HTERT RPE-1 (cell line): ENCODE results near the gene HYCC1.

ENCODE experiments used
- in situ Hi-C: fragments of 300-500 bp; cut with MboI; formaldehyde crosslinking; loops from 4 replicates; pipeline ENCODE4 v1.14.3; 2020; ENCODE audit warnings: low sequenced_read_pairs

The HYCC1 gene

DNA sequence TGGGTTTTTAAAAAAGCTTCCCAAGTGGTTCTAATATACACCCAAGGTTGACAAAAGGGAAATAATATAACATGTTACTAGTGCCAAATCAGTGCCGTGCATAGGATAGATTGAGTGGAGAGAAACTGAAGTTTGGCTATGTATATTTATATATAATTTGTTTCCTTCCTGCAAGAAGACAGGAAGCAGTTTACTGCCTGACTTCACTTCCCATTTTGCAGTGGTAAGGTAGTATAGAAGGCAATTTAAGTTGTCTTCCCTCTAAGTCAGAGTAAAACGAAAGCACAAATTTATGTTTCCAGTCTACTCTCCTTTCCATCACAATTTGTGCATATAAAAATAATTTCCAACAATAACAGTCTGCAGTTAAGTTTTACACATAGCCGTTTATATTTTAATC lies 3.4 kb upstream of the HYCC1 start:
- in situ Hi-C loops = no loop called here

DNA sequence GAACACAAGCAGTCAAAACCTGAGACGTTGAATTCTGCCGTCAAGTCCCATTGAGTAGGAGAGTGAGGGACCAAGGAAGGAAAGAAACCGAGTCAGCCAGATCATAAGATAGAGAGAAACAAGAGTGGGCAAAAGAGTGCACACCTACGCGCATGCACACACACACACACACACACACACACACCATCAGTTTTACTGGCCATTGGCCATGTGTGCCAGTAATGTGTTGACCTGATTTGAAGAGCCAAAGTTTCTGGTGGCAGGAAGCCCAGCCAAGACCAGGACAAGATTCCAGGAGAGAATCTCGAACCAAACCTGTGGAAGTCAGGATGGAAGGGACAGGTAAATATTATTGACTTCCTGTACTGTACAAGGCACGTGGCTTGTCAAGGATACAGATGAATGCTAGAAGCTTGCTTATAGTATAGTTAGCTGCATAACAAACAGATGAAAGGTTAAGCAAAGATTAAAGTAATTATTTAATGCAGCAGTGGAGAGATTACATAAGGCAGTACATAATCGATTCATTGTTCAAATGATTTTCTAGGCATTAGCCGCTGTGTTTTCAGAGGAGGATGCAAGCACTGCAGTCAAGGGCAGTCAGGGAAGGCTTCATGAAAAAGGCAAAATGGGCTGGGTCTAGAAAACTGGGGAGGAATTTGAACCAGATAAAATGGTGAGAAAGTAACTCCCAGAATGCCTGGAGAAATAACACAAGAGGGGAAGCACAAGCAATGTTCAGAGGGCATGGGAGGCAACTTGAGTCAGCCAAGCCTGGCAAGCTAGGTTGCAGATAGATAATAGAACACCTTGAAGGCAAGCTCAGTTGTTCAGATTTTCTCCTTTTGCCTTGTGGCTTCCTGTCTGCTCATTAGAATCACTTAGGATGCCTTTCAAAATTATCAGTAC lies 2.7 kb upstream of the HYCC1 start:
- in situ Hi-C loops = no loop called here

DNA sequence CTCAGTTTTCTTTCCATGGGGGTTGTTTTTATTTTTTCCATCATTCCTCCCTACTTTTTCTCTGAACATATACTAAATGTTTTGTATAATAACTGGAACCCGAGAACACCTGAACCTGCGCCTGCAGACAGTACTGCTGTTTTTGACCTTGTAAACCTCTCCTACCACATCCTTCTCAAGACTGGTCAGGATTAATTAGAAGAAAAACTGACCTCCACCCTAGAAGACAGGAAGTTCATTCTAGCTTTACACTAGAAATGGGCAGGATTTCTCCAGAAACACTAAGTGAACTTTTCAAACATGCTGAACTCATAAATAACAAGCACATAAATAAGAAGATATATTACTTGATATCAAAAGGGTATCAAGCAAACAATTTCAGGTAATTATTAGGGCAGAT lies 751 bp upstream of the HYCC1 start:
- in situ Hi-C loops = no loop called here

DNA sequence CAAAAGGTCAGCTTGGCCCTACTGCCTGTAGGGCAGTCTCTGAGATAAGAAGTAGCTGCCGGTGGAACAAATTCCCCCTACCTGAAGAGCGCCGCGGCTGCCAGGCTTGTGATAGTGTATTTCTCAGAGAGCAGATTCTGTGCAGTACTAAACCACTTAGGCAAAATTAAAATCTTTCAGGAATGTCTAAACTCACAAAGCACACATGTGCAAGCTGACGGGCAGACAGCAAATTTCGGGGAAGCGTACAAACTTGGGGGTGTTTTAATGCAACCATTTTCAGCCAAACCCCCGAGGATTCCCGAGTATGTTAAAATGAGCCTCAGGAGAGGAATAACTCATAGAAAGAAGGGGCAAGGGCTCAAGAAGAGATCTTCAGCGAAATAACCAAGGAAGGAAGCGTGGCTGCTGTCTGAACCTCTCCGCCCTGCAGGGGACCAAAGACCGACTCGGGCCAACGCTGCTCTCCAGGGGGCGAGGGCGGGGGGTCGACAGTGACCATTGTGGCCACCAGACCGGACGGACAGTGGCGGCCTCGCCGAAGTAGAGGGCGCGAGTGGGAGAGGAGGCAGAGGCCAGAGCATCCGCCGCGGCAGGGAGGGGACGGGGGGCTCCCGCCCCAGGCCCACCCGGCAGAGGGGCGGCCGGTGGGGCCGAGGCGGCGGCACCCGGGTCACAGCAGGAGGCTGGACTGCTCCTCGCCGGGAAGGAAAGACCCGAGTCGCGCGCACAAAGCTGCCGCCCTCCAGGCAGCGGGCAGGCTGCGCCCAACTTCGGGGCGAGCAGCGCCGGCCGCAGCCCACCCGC lies 819 bp downstream of the HYCC1 start:
- in situ Hi-C loops = no loop called here

DNA sequence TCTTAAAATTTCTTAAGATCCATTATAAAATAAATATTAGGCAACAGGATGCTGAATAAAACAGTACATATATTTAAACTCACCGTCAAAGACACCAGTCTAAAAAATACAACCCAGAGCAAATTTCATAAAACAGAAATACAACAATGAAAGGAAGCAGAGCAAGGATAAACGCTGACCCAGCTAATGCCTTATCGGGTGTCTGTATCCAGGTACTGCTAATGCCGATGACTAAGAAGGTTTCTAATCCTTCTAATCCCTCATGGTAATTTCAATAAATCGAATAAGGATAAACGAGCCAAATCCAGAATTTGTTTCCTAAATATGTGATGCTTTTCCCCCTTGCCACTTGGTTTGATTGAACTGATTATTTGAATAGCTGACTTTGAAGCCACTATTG lies 1.7 kb downstream of the HYCC1 start:
- in situ Hi-C loops = no loop called here

DNA sequence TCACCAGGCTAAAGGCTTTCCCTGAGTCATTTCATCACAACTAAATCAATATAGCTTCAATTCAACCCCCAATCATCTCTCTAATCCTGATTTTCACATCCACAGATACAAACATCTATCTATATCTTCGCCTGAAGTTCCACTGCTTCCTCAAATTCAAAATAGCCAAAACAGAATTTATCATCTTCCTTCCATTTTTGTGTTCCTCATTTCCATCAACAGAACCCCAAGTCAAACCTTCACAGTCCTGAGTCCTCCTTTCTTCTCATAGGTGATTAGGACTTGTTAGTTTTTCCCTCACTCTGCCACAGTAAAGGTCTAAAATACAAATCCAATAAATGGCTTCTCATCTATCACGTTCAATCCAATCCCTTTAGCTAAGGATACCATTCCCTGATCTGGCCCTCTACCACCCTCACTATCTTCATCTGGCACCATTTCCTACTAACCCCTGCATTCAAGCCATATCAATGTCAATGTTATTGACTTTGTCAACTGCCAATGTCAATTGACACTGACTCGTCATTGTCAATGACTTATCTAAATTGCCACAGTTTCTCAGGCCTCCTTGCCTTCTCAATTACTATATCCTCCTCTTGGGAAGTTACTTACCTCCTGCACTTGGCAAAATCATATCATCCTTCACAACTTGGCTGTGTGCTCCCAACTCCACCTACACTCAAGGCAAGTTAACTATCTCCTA lies 2.6 kb downstream of the HYCC1 start:
- in situ Hi-C loops = no loop called here

DNA sequence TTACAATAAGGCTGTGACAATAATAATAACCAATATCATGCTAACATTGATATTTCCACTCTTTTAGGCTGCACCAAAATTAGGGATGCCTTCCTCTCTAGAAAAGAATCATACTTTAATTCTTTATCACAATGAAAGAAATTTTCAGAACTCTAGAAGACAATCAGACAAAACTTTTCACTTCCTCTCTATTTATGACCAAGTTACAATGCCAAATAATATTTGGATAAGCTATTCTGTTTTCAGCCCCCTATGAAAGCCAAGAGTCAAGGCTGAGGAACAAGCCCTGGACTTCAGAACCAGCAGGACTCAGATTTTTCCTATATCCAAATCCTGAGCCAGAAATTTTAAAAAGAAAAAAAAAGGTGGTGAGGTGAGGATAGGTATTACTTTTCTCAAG lies 4.6 kb downstream of the HYCC1 start:
- in situ Hi-C loops = no loop called here

DNA sequence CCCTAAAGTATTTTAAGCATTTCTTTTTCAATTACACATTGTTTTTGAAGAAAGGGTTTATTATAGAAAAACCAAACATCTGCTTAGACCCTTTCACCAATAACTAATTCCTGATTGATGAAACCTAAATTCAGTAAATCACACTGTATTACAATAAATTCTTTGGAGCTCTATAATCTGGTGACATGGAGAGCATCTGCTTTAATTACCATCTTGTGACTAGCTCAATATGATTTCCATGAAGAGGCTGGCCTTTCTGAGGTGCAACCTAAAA lies 9.7 kb downstream of the HYCC1 start:
- in situ Hi-C loops = no loop called here

DNA sequence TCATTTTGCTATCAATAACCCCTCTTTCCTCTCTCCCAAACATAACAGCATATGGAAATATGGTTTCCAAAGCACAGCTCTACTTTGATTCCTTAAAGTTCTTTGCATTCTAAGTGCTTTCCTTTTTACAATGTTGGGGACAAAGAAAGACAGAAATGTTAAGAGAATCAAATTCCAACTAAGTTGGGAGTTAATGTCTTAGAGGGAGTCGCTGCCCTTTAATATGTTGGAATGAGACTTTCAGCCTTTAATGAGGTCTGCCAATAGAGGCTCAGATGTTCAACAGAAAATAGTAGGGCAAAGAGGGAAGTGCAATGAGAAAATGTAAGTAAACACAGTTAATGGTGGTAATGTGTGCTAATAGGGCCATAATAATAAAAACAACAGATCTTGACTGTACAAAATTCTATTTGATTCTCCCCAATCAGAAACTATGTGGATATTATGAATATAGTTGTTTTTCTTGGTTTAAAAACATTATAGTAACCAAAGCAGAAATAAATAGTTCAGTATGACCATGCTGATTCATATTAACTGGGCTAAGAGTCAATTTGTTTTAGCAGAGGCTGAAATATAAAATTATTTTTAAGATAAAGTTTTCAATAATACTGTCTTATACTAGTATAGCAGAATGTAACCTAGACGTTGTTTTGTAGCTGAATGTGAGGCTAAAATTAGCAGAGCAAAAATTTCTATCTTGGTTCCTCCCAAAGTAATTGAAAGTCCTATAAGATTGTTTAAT lies 10.3 kb downstream of the HYCC1 start:
- in situ Hi-C loops = no loop called here

DNA sequence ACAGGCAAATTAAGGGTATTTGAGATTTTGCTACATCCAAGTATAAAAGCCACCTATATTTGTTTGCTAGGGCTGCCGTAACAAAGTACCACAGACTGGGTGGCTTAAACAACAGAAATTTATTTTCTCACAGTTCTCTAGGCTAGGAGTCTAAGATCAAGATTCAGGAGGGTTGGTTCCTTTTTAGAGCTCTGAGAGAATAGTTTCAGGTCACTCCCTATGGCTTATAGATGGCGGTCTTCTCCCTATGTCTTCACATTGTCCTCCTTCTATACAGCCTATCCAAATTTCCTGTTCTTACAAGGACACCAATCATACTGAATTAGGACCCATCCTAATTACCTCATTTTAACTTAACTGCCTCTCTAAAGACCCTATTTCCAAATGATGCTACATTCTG lies 11.2 kb downstream of the HYCC1 start:
- in situ Hi-C loops = no loop called here

DNA sequence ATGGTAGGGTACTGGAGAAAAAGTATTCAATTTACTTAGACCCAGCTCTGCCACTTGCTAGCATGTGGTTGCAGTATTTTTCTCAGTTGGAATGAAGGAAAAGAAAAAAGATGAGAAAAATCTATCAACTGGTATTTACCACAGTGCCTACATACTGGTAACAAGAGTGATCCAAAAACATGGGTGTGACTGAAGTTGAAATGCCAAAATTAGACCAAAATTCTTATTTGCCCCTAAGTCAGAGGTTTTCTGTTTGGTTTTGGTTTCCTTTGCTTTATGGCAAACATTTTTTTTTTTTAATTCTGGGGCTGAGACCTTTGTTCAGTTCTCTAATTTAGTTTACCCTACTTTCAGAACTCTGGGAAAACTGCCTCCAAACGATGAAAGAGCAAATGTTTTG lies 12.3 kb downstream of the HYCC1 start:
- in situ Hi-C loops = no loop called here

DNA sequence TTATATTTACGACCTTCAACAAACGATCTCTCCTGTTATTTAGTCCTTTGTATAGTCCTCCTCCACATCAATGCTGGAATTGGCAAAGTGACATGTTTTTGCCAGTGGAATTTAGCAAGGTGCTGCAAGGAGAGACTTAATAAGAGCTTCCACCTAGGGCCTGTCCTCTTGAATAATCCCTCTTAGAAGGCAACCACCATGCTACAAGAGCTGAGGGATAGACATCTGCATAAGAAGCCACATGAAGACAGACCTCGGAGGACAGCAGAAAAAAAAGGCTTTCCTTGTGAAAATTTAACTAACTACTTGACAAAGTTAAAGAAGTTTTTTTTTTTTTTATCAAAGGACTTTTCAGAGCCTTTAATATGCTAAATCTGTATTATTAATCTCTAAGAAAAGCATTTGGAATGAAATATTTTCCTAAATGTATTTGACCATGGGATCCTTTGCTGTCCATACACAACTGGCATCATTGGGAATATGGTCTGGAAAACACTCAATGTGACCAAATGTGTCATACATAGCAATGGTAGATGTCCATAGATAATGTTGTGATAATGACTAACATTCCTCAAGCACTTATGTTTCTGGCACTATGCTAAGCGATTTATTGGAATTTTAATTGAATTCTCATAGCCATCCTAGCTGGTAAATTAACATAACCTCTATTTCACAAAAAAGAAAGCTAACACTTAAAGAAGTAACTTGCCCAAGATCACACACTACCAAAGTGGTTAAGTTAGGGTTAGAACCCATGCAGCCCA lies 13.2 kb downstream of the HYCC1 start:
- in situ Hi-C loops = no loop called here

DNA sequence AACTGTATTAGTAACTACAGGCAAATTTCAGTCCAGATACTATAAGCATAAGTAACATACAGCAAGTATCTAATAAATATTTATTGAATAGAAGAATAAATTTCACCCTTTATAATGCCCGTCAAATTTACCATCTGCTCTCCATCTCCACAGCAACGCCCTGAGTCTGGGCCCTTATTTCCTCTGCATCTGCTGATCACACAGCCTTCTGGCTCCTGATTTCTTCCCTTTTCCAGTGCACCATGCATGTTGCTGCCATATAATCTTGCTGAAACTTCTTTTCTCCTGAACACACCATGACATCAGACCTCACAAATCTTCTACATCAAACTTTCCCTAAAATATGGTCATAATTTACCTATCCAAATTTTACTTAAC lies 15.4 kb downstream of the HYCC1 start:
- in situ Hi-C loops = no loop called here

DNA sequence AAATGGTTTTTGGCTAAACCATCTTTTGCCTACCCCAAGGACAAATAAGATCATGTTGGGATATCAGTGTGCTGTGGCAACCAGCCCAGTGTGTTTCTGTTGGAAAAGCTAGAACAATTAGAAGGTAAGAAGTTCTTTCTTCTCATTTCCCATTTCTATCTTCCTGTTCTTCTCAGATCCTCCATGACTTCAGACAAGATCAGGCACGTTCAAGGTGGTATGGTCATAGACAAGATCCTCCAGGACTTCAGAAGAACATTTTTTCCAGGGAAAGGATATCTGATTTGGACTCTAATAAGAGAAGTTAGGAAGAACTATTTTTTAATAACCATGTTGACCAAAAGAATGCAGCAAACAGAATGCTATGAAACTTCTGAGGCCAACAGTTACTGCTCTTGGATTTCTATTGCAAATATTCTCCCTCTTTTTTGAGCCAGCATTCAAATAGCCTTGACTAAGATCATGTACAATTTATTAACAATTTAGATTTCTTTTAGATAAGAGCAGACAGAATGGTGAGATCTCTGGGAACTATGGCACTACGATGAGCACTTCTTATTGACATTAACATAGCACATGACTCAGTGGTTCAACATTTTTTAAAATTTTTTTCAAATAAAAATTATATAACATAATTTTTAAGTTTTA lies 15.9 kb downstream of the HYCC1 start:
- in situ Hi-C loops = no loop called here

DNA sequence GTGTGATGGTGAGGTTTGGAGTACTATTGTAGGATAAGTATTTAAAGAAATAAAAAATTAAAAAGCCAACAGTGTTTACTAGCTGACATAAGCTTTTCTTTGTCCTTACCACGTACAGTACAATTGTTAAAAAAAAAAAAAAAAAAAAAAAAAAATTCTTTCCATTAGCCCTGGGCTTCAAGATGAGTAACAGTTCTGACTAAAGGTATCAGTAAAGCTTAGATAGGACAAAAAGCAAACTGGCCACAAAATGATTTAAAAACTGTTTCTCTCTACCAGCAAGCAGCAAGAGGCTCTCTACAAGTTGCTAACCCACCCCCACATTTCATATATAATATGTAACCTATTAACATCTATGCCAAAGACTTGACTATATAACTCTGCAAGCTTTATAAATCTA lies 17.5 kb downstream of the HYCC1 start:
- in situ Hi-C loops = no loop called here

DNA sequence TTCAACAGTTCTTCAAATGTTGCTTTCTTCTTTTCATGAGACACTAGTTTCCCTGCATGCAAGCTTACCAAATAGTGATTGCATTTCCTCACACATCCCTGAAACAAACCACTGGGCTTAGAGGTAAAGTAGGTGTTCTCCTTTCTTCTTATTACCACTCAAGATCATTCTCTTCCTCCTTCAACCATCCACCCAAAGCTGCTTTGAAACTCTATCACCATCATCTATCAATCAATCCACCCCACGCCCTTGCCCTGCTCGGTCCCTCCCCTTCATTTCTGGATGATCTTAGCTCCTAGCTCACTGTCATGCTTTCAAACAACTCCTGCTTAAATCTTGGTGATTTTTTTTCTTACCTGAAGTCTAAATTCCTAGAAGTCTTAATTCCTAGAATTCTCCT lies 18.9 kb downstream of the HYCC1 start:
- in situ Hi-C loops = no loop called here

DNA sequence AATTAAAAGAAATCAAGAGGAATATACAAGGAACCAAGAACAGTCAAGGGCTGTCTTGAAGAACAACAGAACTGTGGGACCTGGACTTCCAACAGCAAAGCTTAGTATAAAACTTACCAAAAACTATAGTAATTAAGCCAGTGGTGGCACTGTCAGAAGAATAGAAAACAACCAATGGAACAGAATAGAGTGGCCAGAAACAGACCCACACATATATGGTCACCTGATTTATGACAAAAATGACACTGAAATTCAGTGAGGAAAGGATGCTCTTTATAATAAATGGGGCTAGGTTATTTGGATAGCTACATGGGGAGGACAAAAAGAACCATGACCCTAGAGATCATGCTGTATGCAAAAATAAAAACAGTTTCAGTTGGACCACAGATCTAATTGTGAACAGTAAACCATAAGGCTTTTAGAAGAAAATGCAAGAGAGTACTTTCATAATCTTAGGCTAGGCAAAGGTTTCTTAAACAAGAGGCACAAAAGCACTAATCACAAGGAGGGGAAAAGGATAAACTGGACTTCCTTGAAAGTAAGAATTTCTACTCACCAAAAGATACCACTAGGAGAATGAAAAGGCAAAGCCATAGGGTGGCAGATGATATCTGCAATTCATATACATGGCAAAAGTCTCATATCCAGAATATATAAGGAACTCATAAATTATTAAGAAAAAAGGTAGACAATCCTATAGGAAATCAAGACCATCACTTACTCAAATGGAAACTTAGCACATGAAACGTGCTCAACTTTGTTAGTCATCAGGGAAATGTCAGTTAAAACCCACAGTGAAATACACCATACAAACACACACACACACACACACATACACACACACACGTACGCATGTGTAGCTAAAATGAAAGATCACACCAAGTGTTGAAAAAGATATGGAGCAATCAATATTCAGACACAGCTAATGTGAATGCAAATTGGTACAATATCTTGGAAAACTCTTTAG lies 20.8 kb downstream of the HYCC1 start:
- in situ Hi-C loops = no loop called here

DNA sequence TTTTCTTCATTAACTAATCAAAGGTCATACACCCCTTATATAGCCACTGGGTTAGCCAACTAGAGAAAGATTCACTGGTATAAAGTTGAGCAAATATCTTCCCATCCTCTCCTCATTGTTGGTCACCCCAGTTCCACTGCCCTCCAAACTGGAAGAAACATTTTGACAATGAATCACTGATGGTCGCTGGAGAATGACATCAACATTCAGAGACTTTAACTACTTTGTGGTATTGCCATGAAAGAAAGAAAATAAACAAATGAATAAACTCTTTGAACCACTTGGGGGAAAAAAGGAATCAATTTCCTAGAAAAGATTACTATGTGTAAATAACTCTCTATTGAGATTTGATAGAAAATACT lies 23.4 kb downstream of the HYCC1 start:
- in situ Hi-C loops = no loop called here
